HepG2 (cell line): ENCODE measurements around the gene GRK6. TPM values are rescaled to one million over a fixed set of nuclear protein-coding genes. Genes with fewer than 3 reads are reported as not detected.

ENCODE experiments used
- CREB1 ChIP-seq, 2 experiments: fragments of 450-650 bp in 1 of 2; IDR thresholded peaks; 2 replicates each; pipeline ENCODE4 v1.6.1; 2016 to 2017; ENCODE audit warnings: control low read depth in 1 of 2, mild to moderate bottlenecking in 1 of 2, missing compliant biosample characterization in 1 of 2, missing genetic modification characterization in 1 of 2
- DMAP1 ChIP-seq: IDR thresholded peaks from 2 replicates; pipeline ENCODE4 v1.6.1; 2016
- FIP1L1 ChIP-seq: fragments of 200-400 bp; formaldehyde crosslinking; IDR thresholded peaks from 2 replicates; pipeline ENCODE4 v1.6.1; 2018; ENCODE audit warnings: low read depth, mild to moderate bottlenecking, low read length, moderate library complexity, borderline replicate concordance; ENCODE audit not compliant: insufficient read depth
- FOXA1 ChIP-seq, 2 experiments: fragments of 450-650 bp in 1 of 2; sonication (generic) in 1 of 2; formaldehyde crosslinking in 1 of 2; IDR thresholded peaks; 2 replicates each; pipeline versions ENCODE4 v1.4.0 to v1.6.1; 2016 to 2020; ENCODE audit warnings: missing genetic modification reagents in 1 of 2
- HMG20B ChIP-seq: conservative IDR thresholded peaks from 2 replicates; pipeline ENCODE4 v1.6.1; 2016; ENCODE audit warnings: missing genetic modification reagents, missing compliant biosample characterization
- NR3C1 ChIP-seq: sonication (generic); formaldehyde crosslinking; IDR thresholded peaks from 2 replicates; pipeline ENCODE4 v1.4.0; 2020; ENCODE audit warnings: missing genetic modification reagents
- PLRG1 ChIP-seq: fragments of 450-650 bp; conservative IDR thresholded peaks from 2 replicates; pipeline ENCODE4 v1.6.1; 2016
- RXRA ChIP-seq: sonication (generic); formaldehyde crosslinking; IDR thresholded peaks from 2 replicates; pipeline ENCODE4 v1.5.1; 2020; ENCODE audit warnings: missing genetic modification reagents
- YEATS4 ChIP-seq: sonication (generic); formaldehyde crosslinking; IDR thresholded peaks from 2 replicates; pipeline ENCODE4 v1.4.0; 2020; ENCODE audit warnings: missing genetic modification reagents, borderline replicate concordance
- ZBTB42 ChIP-seq: sonication (generic); formaldehyde crosslinking; IDR thresholded peaks from 2 replicates; pipeline ENCODE4 v1.5.0; 2020; ENCODE audit warnings: mild to moderate bottlenecking, missing genetic modification reagents
- ZMYM2 ChIP-seq: sonication (generic); formaldehyde crosslinking; IDR thresholded peaks from 2 replicates; pipeline ENCODE4 v1.8.0; 2022; ENCODE audit warnings: mild to moderate bottlenecking, missing genetic modification reagents
- ZNF234 ChIP-seq: sonication (generic); formaldehyde crosslinking; conservative IDR thresholded peaks from 2 replicates; pipeline ENCODE4 v1.5.1; 2020; ENCODE audit warnings: mild to moderate bottlenecking, missing genetic modification reagents
- ZNF264 ChIP-seq: sonication (generic); formaldehyde crosslinking; IDR thresholded peaks from 2 replicates; pipeline ENCODE4 v1.4.0; 2020; ENCODE audit warnings: missing genetic modification reagents
- ZSCAN25 ChIP-seq: sonication (generic); formaldehyde crosslinking; IDR thresholded peaks from 2 replicates; pipeline ENCODE4 v1.8.0; 2022; ENCODE audit warnings: mild to moderate bottlenecking, missing genetic modification reagents
- polyA plus RNA-seq, 8 experiments: library from polyadenylated mRNA; depleted of rRNA in 3 of 8; stranded (reverse) in 7 of 8; unstranded in 1 of 8; fragments of >200 nt; fragmentation: Illumina TruSeq in 4 of 8; extraction: Trizol in 4 of 8; gene quantifications; 2 replicates each; pipeline versions ENCODE4 v1.2.1 to v1.2.3, GENCODE V29; 2011 to 2016; ENCODE audit warnings: low read depth in 4 of 8, missing spikeins in 1 of 8, mixed read lengths in 1 of 8; ENCODE audit not compliant: insufficient read depth in 1 of 8
- total RNA-seq, 5 experiments: library from RNA; depleted of rRNA; stranded (reverse); fragments of >200 nt; fragmentation: Illumina TruSeq; extraction: Trizol; gene quantifications; 2 replicates each; pipeline ENCODE4 v1.2.3, GENCODE V29; 2016; ENCODE audit warnings: low read depth in 1 of 5
- TF ChIP-seq, protein P1 (sequence below): sonication (generic); formaldehyde crosslinking; IDR thresholded peaks from 2 replicates; pipeline ENCODE4 v1.4.0; 2020; ENCODE audit warnings: missing genetic modification reagents
- TF ChIP-seq, protein P2 (sequence below): sonication (generic); formaldehyde crosslinking; IDR thresholded peaks from 2 replicates; pipeline ENCODE4 v1.5.0; 2020; ENCODE audit warnings: mild to moderate bottlenecking, missing genetic modification reagents
- TF ChIP-seq, protein P3 (sequence below): sonication (generic); formaldehyde crosslinking; IDR thresholded peaks from 2 replicates; pipeline ENCODE4 v1.5.0; 2020; ENCODE audit warnings: missing genetic modification reagents
- TF ChIP-seq, protein P4 (sequence below): sonication (generic); formaldehyde crosslinking; IDR thresholded peaks from 2 replicates; pipeline ENCODE4 v1.4.0; 2020; ENCODE audit warnings: missing genetic modification reagents

The GRK6 gene
- total and polyA plus RNA-seq, 2 of the 13 experiments (the other 11 are each of a cell fraction or from before 2014, with no cell fraction given): 13.2 to 19.9 TPM

DNA sequence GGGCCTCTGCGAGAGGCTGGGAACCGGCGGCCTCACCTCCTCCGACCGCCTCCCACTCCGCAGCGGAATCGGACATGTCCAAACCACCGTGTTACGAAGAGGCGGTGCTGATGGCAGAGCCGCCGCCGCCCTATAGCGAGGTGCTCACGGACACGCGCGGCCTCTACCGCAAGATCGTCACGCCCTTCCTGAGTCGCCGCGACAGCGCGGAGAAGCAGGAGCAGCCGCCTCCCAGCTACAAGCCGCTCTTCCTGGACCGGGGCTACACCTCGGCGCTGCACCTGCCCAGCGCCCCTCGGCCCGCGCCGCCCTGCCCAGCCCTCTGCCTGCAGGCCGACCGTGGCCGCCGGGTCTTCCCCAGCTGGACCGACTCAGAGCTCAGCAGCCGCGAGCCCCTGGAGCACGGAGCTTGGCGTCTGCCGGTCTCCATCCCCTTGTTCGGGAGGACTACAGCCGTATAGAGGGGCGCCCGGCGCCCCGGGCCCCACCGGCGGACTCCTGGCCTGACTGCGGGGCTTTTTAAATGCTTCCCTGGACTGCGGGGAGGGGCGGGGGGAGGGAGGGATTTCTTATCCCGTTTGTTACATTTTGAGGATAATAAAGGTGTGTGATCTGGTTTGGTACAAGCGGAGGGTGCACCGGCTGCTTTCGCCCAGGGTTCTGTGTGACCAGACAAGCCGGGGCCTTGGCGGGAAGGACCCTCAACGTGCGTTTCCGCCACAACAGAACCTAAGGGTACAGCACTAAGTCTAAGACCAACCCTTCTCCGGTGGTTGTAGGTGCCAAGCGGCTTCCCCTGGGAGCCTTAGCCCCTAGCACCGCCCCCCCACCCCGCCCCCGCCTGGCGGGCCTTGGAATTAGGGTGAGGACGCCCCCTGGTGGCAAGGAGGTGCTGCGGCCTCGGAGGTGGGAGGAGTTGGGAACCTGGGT lies 29.4 kb downstream of the GRK6 start (continued):
- TF ChIP-seq NR3C1 (CRISPR knock-in tag): no peak
- TF ChIP-seq, protein P1, sequence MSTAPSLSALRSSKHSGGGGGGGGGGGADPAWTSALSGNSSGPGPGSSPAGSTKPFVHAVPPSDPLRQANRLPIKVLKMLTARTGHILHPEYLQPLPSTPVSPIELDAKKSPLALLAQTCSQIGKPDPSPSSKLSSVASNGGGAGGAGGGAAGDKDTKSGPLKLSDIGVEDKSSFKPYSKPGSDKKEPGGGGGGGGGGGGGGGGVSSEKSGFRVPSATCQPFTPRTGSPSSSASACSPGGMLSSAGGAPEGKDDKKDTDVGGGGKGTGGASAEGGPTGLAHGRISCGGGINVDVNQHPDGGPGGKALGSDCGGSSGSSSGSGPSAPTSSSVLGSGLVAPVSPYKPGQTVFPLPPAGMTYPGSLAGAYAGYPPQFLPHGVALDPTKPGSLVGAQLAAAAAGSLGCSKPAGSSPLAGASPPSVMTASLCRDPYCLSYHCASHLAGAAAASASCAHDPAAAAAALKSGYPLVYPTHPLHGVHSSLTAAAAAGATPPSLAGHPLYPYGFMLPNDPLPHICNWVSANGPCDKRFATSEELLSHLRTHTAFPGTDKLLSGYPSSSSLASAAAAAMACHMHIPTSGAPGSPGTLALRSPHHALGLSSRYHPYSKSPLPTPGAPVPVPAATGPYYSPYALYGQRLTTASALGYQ (CRISPR knock-in tag): no peak
- no peak for TF ChIP-seq ZMYM2 (CRISPR knock-in tag)
- no peak for TF ChIP-seq FOXA1 (IDR thresholded peaks at IDR 0.05)
- no peak for TF ChIP-seq FOXA1 (CRISPR knock-in tag; IDR thresholded peaks at IDR 0.05)
- no peak for TF ChIP-seq PLRG1
- TF ChIP-seq ZBTB42 (CRISPR knock-in tag): no peak
- TF ChIP-seq, protein P2, sequence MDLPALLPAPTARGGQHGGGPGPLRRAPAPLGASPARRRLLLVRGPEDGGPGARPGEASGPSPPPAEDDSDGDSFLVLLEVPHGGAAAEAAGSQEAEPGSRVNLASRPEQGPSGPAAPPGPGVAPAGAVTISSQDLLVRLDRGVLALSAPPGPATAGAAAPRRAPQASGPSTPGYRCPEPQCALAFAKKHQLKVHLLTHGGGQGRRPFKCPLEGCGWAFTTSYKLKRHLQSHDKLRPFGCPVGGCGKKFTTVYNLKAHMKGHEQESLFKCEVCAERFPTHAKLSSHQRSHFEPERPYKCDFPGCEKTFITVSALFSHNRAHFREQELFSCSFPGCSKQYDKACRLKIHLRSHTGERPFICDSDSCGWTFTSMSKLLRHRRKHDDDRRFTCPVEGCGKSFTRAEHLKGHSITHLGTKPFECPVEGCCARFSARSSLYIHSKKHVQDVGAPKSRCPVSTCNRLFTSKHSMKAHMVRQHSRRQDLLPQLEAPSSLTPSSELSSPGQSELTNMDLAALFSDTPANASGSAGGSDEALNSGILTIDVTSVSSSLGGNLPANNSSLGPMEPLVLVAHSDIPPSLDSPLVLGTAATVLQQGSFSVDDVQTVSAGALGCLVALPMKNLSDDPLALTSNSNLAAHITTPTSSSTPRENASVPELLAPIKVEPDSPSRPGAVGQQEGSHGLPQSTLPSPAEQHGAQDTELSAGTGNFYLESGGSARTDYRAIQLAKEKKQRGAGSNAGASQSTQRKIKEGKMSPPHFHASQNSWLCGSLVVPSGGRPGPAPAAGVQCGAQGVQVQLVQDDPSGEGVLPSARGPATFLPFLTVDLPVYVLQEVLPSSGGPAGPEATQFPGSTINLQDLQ (CRISPR knock-in tag): no peak
- TF ChIP-seq, protein P3, sequence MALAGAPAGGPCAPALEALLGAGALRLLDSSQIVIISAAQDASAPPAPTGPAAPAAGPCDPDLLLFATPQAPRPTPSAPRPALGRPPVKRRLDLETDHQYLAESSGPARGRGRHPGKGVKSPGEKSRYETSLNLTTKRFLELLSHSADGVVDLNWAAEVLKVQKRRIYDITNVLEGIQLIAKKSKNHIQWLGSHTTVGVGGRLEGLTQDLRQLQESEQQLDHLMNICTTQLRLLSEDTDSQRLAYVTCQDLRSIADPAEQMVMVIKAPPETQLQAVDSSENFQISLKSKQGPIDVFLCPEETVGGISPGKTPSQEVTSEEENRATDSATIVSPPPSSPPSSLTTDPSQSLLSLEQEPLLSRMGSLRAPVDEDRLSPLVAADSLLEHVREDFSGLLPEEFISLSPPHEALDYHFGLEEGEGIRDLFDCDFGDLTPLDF (CRISPR knock-in tag): no peak
- TF ChIP-seq, protein P4, sequence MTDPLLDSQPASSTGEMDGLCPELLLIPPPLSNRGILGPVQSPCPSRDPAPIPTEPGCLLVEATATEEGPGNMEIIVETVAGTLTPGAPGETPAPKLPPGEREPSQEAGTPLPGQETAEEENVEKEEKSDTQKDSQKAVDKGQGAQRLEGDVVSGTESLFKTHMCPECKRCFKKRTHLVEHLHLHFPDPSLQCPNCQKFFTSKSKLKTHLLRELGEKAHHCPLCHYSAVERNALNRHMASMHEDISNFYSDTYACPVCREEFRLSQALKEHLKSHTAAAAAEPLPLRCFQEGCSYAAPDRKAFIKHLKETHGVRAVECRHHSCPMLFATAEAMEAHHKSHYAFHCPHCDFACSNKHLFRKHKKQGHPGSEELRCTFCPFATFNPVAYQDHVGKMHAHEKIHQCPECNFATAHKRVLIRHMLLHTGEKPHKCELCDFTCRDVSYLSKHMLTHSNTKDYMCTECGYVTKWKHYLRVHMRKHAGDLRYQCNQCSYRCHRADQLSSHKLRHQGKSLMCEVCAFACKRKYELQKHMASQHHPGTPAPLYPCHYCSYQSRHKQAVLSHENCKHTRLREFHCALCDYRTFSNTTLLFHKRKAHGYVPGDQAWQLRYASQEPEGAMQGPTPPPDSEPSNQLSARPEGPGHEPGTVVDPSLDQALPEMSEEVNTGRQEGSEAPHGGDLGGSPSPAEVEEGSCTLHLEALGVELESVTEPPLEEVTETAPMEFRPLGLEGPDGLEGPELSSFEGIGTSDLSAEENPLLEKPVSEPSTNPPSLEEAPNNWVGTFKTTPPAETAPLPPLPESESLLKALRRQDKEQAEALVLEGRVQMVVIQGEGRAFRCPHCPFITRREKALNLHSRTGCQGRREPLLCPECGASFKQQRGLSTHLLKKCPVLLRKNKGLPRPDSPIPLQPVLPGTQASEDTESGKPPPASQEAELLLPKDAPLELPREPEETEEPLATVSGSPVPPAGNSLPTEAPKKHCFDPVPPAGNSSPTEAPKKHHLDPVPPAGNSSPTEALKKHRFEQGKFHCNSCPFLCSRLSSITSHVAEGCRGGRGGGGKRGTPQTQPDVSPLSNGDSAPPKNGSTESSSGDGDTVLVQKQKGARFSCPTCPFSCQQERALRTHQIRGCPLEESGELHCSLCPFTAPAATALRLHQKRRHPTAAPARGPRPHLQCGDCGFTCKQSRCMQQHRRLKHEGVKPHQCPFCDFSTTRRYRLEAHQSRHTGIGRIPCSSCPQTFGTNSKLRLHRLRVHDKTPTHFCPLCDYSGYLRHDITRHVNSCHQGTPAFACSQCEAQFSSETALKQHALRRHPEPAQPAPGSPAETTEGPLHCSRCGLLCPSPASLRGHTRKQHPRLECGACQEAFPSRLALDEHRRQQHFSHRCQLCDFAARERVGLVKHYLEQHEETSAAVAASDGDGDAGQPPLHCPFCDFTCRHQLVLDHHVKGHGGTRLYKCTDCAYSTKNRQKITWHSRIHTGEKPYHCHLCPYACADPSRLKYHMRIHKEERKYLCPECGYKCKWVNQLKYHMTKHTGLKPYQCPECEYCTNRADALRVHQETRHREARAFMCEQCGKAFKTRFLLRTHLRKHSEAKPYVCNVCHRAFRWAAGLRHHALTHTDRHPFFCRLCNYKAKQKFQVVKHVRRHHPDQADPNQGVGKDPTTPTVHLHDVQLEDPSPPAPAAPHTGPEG: no peak
- no peak for TF ChIP-seq ZSCAN25 (CRISPR knock-in tag)
- no peak for TF ChIP-seq YEATS4 (CRISPR knock-in tag)
- no peak for TF ChIP-seq HMG20B (CRISPR knock-in tag)
- TF ChIP-seq ZNF264 (CRISPR knock-in tag): no peak
- no peak for TF ChIP-seq RXRA
- TF ChIP-seq ZNF234 (CRISPR knock-in tag): peak; percentile 52; the same call in 1 of the 2 replicates
- TF ChIP-seq CREB1 (IDR thresholded peaks at IDR 0.05): no peak
- TF ChIP-seq CREB1 (CRISPR knock-in tag; IDR thresholded peaks at IDR 0.05): no peak
- no peak for TF ChIP-seq FIP1L1
- TF ChIP-seq DMAP1 (CRISPR knock-in tag): no peak; the same call in 1 of the 2 replicates
